Urinary bladder (tissue), 4 donors: ENCODE results near the gene DHH. TPM values are rescaled to one million over a fixed set of nuclear protein-coding genes. Genes with fewer than 3 reads are reported as not detected.
"Not testable (repeated sequence)": the region's sequence is repeated elsewhere in the genome, so short reads cannot be mapped to it uniquely, and the experiment has no call there.

Source experiments
- DNase-seq: peaks from one replicate; pipeline ENCODE4 v3.0.0-alpha.2; 2015; ENCODE audit errors: extremely low spot score
- H3K27ac ChIP-seq: one replicate; pipeline ENCODE4 v1.5.1; 2013; ENCODE audit warnings: low read depth, mild to moderate bottlenecking, moderate library complexity
- H3K36me3 ChIP-seq: one replicate; pipeline ENCODE4 v1.6.1; 2013; ENCODE audit warnings: mild to moderate bottlenecking, moderate library complexity; ENCODE audit not compliant: insufficient read depth
- H3K4me1 ChIP-seq: one replicate; pipeline ENCODE4 v1.6.1; 2013; ENCODE audit warnings: mild to moderate bottlenecking, moderate library complexity; ENCODE audit not compliant: insufficient read depth
- H3K4me3 ChIP-seq: one replicate; pipeline ENCODE4 v1.5.1; 2013; ENCODE audit warnings: low read depth, low read length
- WGBS: extraction: QIAGEN DNeasy Blood & Tissue Kit; methylation state at CpG from one replicate; pipeline ENCODE4 v1.1.7; 2013; 5-methylcytosine and 5-hydroxymethylcytosine counted together
- polyA plus RNA-seq: library from polyadenylated mRNA; stranded (reverse); fragments of 200-250 nt; gene quantifications from one replicate; pipeline ENCODE4 v1.2.3, GENCODE V29; 2013
- total RNA-seq: library from RNA; depleted of rRNA; stranded (reverse); fragments of >200 nt; gene quantifications from one replicate; pipeline ENCODE4 v1.2.3, GENCODE V29; 2014
- donor health status: healthy with polysubstance abuse.
- donor health status: healthy.

Gene DHH
- total RNA-seq (2.3 TPM), polyA plus RNA-seq (2.7 TPM)

GRCh38 chr12:49094160-49094974 lies at the start of gene DHH:
Gene DHH (minus strand): TSS chr12:49094801. CDS start chr12:49094512, 289 bp downstream.
- no peak for DNase-seq
- 3% methylated on average over 49 of the region's 49 CpGs for WGBS
- H3K4me1 ChIP-seq = no peaks in the 10 kb centered on the region
- no peak within 1 kb of the TSS for H3K27ac ChIP-seq
- H3K36me3 ChIP-seq = peaks cover 2% of the 10 kb centered on the region
- H3K4me3 ChIP-seq = no peak within 1 kb of the TSS

- no peak for DNase-seq
- H3K27ac ChIP-seq = no peak overlapping the region
- H3K36me3 ChIP-seq = no peaks in the 10 kb centered on the region
- H3K4me1 ChIP-seq = no peaks in the 10 kb centered on the region
- no peak overlapping the region for H3K4me3 ChIP-seq
- WGBS = 83% methylated on average over 2 of the region's 2 CpGs
These were observed 49.8 kb upstream of the DHH start for GRCh38 chr12:49144384-49144783.

GRCh38 chr12:49138999-49139398 lies 44.4 kb upstream of the DHH start:
- no peaks in the 10 kb centered on the region for H3K36me3 ChIP-seq
- H3K27ac ChIP-seq = no peak overlapping the region
- no peaks in the 10 kb centered on the region for H3K4me1 ChIP-seq
- WGBS = 88% methylated on average over 2 of the region's 2 CpGs
- no peak for DNase-seq
- H3K4me3 ChIP-seq = no peak overlapping the region

- Histone ChIP-seq H3K36me3 (no peaks in the 10 kb centered on the region), H3K27ac (no peak overlapping the region), H3K4me1 (no peaks in the 10 kb centered on the region), H3K4me3 (no peak overlapping the region)
- WGBS = 50% methylated on average over 2 of the region's 2 CpGs
- DNase-seq = no peak
These were observed 44.0 kb upstream of the DHH start for GRCh38 chr12:49138587-49138986.

- no peak for DNase-seq
- WGBS = 96% methylated on average over 1 of the region's 1 CpG
- no peak overlapping the region for H3K4me3 ChIP-seq
- H3K27ac ChIP-seq = no peak overlapping the region
- no peaks in the 10 kb centered on the region for H3K36me3 ChIP-seq
- H3K4me1 ChIP-seq = no peaks in the 10 kb centered on the region
These were observed 42.9 kb upstream of the DHH start for GRCh38 chr12:49137476-49137875.

- 90% methylated on average over 3 of the region's 3 CpGs for WGBS
- H3K4me1 ChIP-seq, DNase-seq, H3K27ac ChIP-seq, H3K4me3 ChIP-seq, H3K36me3 ChIP-seq: not testable (repeated sequence)
These were observed 42.4 kb upstream of the DHH start for GRCh38 chr12:49136997-49137396.

GRCh38 chr12:49133590-49133989 lies 39.0 kb upstream of the DHH start:
- H3K4me1 ChIP-seq = no peaks in the 10 kb centered on the region
- WGBS = 93% methylated on average over 10 of the region's 10 CpGs
- no peak overlapping the region for H3K4me3 ChIP-seq
- no peak for DNase-seq
- peaks cover 5% of the 10 kb centered on the region for H3K36me3 ChIP-seq
- no peak overlapping the region for H3K27ac ChIP-seq

GRCh38 chr12:49133014-49133413 lies 38.4 kb upstream of the DHH start:
- DNase-seq = no peak
- Histone ChIP-seq H3K36me3 (peaks cover 5% of the 10 kb centered on the region), H3K4me1 (no peaks in the 10 kb centered on the region), H3K27ac (no peak overlapping the region), H3K4me3 (no peak overlapping the region)
- WGBS = 58% methylated on average over 5 of the region's 5 CpGs

GRCh38 chr12:49131894-49132461 lies 37.4 kb upstream of the DHH start:
- 17% methylated on average over 9 of the region's 9 CpGs for WGBS
- no peak for DNase-seq

GRCh38 chr12:49131051-49131893 lies 36.7 kb upstream of the DHH start, which contains the start of gene TUBA1B:
Gene TUBA1B (minus strand): TSS chr12:49131395. CDS start chr12:49131300, 95 bp downstream.
- peak within 1 kb of the TSS; percentile 86 for H3K4me3 ChIP-seq
- DNase-seq = peak; percentile 74
- H3K36me3 ChIP-seq = peaks cover 5% of the 10 kb centered on the region
- H3K4me1 ChIP-seq = no peaks in the 10 kb centered on the region
- peak within 1 kb of the TSS; percentile 100 for H3K27ac ChIP-seq
- WGBS = under 1% methylated on average over 79 of the region's 79 CpGs

More at GRCh38 chr12:49131894-49132461, 37.4 kb upstream of the DHH start:
- Histone ChIP-seq H3K4me1 (no peaks in the 10 kb centered on the region), H3K4me3 (peak overlapping the region; percentile 86), H3K27ac (peak overlapping the region; percentile 49), H3K36me3 (peaks cover 5% of the 10 kb centered on the region)

GRCh38 chr12:49130151-49131050 lies 35.8 kb upstream of the DHH start:
- WGBS = under 1% methylated on average over 66 of the region's 66 CpGs
- peak overlapping the region; percentile 100 for H3K27ac ChIP-seq
- DNase-seq = peak; percentile 83
- peaks cover 5% of the 10 kb centered on the region for H3K36me3 ChIP-seq
- peak overlapping the region; percentile 86 for H3K4me3 ChIP-seq
- no peaks in the 10 kb centered on the region for H3K4me1 ChIP-seq

GRCh38 chr12:49129332-49130150 lies 34.9 kb upstream of the DHH start:
- no peak for DNase-seq
- peak overlapping the region; percentile 86 for H3K4me3 ChIP-seq
- H3K36me3 ChIP-seq = peaks cover 5% of the 10 kb centered on the region
- WGBS = 42% methylated on average over 18 of the region's 18 CpGs
- no peaks in the 10 kb centered on the region for H3K4me1 ChIP-seq
- H3K27ac ChIP-seq = peak overlapping the region; percentile 38
